NCI-H1105 treated with DMSO at 0.1 percent for 48 hours (cell line): ENCODE data around the gene ASXL3.

Experiments used
- DNase-seq: peaks from one replicate; lab custom pipeline; 2025; lab: John Stamatoyannopoulos, UW

The ASXL3 gene

GRCh38 chr18:33664241-33664874 is 86.3 kb downstream of the ASXL3 start:
- no peak for DNase-seq

GRCh38 chr18:33665187-33665586 is 87.2 kb downstream of the ASXL3 start:
- no peak for DNase-seq

- DNase-seq, result no peak
These were observed 87.6 kb downstream of the ASXL3 start for GRCh38 chr18:33665641-33666040.

GRCh38 chr18:33666915-33667314 is 88.9 kb downstream of the ASXL3 start:
- no peak for DNase-seq

- no peak for DNase-seq
These were observed 91.6 kb downstream of the ASXL3 start for GRCh38 chr18:33669589-33669988.

- DNase-seq, result no peak
These were observed 92.0 kb downstream of the ASXL3 start for GRCh38 chr18:33670029-33670428.

GRCh38 chr18:33673689-33674088 is 95.7 kb downstream of the ASXL3 start:
- no peak for DNase-seq

GRCh38 chr18:33676593-33676992 is 98.6 kb downstream of the ASXL3 start:
- no peak for DNase-seq

GRCh38 chr18:33677891-33678290 is 99.9 kb downstream of the ASXL3 start:
- no peak for DNase-seq

GRCh38 chr18:33682436-33682835 is 104.4 kb downstream of the ASXL3 start:
- DNase-seq, result no peak

GRCh38 chr18:33694593-33694992 is 116.6 kb downstream of the ASXL3 start:
- no peak for DNase-seq

GRCh38 chr18:33696332-33697162 is 118.5 kb downstream of the ASXL3 start:
- no peak for DNase-seq

GRCh38 chr18:33697498-33697897 is 119.5 kb downstream of the ASXL3 start:
- no peak for DNase-seq

GRCh38 chr18:33699372-33699771 is 121.4 kb downstream of the ASXL3 start:
- no peak for DNase-seq

GRCh38 chr18:33700513-33700976 is 122.5 kb downstream of the ASXL3 start:
- no peak for DNase-seq

- DNase-seq, result no peak
These were observed 124.6 kb downstream of the ASXL3 start for GRCh38 chr18:33702625-33703024.

GRCh38 chr18:33706391-33706790 is 128.4 kb downstream of the ASXL3 start:
- DNase-seq, result no peak

- DNase-seq, result no peak
These were observed 130.9 kb downstream of the ASXL3 start for GRCh38 chr18:33708876-33709275.

- DNase-seq, result no peak
These were observed 132.2 kb downstream of the ASXL3 start for GRCh38 chr18:33710269-33710668.

GRCh38 chr18:33711514-33711913 is 133.5 kb downstream of the ASXL3 start:
- no peak for DNase-seq

- no peak for DNase-seq
These were observed 134.7 kb downstream of the ASXL3 start for GRCh38 chr18:33712719-33713118.

GRCh38 chr18:33716061-33716683 is 138.2 kb downstream of the ASXL3 start:
- DNase-seq, result no peak

GRCh38 chr18:33717339-33717738 is 139.3 kb downstream of the ASXL3 start:
- no peak for DNase-seq
